DMS79 (cell line): ENCODE measurements around the gene OPRL1.

Experiments
- DNase-seq: peaks from one replicate; lab custom pipeline; 2025; lab: John Stamatoyannopoulos, UW

Gene OPRL1

GRCh38 chr20:64056889-64057627 is 22.8 kb upstream of the OPRL1 start:
- DNase-seq = no peak

GRCh38 chr20:64057628-64058498 is 22.0 kb upstream of the OPRL1 start:
- peak; percentile 43 for DNase-seq

DNA sequence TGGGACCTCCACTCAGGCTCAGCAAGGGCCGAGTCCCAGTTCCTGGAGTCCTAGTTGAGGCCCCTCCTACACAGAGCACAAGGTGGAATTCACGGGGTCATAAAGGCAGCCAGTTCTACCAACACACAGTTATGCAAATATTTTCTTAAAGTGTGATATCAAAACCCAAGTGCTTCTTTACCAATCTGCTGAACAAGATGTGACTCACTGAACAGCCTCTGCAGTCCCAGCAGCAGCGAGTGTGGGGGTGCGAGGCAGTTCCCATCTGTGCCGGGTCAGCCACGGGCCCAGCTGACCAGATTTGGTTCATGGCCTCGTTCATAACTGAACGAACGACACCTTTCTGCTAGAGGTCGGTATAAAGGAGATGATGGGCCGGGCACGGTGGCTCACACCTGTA is 21.3 kb upstream of the OPRL1 start:
- DNase-seq = no peak

- DNase-seq = no peak
These were observed 17.6 kb upstream of the OPRL1 start for GRCh38 chr20:64062276-64062595.

DNA sequence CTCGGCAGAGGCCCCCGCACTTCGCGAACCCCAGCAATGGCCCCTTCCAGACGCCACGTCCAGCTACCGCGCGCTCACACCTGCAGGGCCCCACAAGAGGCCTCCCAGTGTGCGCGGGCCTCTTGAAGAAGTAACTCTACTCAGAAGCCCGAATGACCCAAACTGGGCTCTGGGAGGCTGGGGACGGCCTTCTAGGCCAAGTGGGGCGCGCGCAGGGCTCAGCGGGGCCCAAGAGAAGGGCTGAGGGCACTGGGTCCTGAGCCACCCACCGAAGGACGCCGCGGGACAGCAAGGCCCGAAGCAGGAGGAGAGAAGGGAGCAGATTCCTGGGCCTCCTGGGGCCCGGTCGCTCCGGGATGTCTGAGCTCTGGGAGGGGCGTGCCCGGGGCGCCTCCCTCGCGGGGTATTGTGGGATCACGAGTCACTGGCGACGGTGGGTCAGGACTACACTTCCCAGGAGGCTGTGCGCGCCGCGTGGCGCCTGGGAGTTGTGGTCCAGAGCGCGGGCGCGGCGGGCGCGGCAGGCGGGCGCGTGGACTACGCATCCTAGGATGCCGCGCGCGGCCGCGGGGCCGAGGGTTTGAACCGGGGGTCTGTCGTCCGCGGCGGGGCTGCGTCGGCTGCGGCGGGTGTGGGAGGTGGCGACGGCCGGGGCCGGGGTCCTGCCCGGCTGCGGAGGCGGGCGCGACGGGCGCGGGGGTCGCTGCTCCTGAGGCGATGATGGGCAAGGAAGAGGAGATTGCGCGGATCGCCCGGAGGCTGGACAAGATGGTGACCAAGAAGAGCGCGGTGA is 17.1 kb upstream of the OPRL1 start, which contains the start of gene TCEA2:
Gene TCEA2 (plus strand): TSS at position 603 of the 793 bp plus-strand sequence. CDS start 115 bp downstream, at position 718.
- DNase-seq = peak; percentile 91

DNA sequence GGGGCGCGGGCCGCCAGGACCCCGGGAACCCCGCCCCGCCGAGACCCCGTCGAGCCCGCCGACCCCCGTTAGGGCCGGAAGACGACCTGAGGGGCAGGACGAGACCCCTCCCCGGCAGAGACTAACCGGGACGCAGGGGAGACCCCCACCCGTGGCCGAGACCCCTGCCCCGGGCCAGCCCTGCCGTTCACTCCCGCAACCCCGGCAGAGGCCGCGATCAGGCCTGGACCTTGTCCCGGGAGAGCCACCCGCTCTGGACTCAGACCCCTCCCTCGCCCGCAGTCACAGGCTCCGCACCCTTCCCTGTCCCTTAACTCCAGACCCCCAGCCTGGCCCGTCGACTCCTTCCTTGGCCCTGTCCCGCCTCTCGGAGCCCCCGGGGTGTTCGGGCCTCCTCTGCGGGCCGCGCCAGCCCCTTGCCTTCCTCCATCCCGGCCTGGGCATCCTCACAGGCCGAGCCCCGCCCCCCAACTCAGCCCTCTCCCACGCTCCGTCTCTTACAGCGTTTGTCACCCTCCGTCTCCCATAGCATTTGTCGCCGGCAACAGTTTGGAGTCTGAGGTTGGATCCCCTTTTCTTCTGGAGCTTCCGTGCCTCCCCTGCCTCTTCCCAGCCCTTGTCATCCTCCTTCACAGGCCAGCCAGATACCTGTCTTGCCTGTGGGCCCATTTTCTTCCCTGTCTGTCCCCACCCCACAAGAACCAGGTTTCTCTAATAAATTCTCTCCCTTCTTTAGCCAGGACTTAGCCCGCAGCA is 16.3 kb upstream of the OPRL1 start:
- no peak for DNase-seq

DNA sequence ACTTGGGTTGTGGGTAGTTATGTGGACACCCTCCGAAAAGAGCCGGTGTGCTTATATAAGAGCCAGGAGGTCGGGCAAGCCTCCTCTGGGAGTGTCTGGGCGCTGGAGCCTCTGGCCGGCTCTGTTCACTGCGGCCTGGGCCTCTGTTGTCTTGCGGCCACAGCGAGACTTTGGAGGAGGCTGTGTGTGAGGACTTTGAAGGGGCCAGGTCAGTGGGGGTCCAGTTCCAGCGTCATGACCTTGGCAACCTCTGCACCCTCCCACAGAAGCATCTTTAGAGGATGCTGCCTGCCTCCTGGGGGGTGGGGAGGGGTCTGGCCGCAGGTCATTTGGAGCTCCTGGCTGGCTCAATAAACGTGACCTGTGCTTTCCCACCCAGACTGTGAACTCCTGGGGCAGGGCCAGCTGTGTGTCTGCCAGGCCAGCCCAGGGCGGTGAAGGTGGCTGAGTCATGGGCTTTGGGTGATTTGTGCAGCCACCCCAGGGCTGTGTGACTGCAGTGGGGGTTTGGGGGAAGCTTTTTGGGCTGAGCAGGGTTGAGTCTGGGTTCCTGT is 15.7 kb upstream of the OPRL1 start:
- DNase-seq = no peak

DNA sequence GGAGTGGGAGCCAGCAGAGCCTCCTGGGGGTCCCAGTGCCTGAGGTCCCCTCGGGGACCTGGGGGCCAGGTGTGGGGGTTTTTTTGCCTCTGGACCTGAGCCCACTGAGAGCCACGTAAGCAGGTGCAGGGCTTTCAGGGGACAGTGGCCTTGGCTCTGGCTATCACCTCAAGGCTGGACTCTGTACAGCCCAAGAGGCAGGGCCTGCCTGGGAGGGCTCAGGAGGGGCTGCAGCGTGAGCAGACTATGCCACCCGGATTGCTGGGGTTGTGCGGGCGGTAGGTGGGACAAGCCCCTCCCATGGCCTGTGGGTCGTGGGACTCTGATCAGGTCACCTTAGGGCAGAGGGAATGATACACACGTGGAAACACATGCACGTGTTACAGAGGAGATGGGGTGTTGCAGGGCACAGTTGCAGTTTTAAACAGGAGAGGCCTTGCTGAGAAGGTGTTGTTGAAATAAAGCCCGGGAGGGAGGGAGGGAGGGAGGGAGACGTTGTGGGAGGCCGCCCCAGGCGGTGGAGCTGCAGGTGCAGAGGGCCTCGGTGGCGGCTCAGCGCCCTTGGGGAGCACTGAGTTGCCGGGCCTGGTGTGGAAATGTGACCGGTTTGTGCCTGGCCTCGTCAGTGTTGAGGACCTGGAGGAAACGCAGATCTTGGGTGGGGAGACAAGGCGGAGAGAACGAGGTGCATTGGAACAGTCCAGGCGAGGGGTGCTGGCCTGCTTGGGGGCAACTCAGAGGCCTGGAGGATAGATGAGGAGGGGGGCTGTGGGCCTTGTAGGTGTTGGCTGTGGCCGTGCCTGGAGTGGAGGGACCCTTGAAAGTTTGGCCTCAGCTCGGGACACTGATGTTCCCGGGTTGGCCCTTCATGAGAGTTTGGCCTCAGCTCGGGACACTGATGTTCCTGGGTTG is 14.6 kb upstream of the OPRL1 start:
- no peak for DNase-seq

DNA sequence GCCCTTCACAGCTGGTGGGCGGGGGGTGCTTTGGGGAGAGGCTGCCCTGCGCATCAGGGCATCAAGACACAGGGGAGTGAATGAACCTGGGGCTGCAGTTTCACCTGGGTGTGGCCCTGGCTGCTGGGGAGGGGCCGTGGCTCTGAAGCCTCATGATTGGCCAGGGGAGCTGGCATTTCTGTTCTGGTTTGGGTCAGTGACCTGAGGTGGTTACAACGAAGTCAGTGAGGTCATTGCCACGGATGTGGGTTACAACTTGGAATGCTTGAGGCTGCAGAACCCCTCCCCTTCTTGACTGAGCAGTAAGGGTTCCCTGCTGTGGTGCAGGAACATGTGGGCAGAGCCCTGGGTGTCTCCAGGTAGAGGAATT is 13.9 kb upstream of the OPRL1 start:
- no peak for DNase-seq

DNA sequence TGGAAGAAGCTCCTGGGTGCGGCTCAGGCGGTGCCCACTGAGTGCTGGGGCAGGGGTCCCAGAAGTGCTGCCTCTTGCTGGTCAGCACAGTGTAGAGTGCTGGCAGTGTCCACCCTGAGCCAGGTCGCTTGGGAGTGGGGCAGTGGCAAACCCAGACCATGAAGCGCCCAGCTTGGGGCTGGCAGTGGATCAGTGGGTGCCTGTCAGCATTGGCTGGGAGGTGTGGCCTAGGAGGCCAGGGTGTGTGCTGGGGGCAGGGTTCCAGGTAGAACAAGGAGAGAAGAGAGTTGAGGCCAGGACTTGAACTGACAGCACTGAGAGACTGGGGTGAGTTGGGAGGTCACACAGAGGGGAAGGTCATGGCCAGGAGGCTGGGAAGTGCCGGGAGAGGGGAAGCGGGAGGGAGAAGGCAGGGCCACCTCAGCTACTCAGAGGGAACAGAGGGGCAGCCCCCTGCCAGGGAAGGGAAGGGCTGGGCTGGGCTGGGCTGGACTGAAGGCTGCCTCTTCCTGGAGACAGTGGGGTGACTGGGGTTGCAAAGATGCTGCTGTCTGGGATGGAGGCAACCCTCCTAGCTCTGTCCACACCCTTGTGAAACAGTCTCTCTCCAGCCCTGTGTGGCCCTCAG is 12.8 kb upstream of the OPRL1 start:
- no peak for DNase-seq

DNA sequence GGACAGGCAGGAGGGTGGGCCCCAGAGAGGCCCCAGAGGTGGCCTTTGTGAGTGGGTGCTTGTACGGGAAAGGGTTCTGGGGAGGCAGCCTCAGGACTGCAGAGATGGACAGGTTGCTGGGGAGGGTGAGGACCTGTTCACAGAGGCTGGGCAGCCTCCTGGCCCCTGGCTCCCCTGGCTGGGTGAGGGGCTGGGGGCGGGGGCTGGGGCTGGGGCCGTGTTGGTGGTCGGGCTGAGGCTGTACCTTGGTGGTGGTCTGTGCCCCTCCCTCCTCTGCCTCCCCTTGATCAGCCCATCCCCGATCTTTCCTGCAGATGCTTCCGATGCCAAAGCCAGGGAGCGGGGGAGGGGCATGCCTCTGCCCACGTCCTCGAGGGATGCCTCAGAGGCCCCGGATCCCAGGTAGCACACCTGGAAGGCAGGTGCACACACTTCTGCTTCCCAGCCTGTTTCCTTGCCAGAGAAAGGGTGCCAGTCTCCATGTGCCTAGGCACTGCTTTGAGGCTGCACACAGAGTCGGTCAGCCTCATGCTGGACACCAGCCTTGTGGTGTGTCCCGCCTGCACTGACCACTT is 12.1 kb upstream of the OPRL1 start:
- DNase-seq = no peak

DNA sequence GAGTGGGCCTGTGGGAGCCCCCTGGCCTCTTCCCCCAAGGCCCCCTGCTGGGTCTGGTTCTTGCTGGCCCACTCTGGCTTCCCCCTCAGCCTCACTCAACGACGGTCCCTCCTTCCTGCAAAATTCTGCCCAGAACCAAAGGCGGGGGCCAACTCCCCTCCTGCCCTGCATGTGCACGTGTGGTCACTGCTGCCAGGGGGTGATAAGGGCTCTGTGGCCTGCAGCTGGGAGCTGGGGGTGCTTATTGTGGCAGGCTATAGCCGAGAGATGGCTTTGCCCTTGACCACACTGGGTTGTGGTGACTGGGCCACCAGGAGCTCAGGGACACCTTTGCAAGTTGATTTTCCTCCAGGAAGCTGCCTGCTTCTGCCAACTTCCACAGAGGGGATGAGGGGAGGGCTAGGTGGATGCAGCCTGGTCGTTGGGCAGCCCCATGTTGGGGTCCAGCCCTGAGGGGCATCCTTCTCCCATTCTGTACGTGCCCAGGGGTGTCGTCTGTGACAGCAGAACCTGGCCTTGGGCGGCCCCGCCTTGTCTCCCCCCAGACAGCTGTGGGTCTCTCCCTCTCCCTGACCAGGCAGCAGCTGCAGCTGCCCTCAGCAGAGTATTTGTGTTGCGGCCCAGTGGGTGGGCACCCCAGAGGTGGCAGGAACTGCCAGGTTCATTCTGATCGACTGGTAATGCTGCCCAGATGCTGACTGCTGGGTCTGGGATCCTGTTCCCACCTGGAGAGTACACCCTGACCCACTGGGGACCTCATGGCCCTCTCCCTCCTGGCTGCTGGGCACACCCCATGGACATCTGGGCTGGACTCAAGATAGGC is 11.3 kb upstream of the OPRL1 start:
- DNase-seq = no peak

GRCh38 chr20:64069209-64069613 is 10.7 kb upstream of the OPRL1 start:
- no peak for DNase-seq

DNA sequence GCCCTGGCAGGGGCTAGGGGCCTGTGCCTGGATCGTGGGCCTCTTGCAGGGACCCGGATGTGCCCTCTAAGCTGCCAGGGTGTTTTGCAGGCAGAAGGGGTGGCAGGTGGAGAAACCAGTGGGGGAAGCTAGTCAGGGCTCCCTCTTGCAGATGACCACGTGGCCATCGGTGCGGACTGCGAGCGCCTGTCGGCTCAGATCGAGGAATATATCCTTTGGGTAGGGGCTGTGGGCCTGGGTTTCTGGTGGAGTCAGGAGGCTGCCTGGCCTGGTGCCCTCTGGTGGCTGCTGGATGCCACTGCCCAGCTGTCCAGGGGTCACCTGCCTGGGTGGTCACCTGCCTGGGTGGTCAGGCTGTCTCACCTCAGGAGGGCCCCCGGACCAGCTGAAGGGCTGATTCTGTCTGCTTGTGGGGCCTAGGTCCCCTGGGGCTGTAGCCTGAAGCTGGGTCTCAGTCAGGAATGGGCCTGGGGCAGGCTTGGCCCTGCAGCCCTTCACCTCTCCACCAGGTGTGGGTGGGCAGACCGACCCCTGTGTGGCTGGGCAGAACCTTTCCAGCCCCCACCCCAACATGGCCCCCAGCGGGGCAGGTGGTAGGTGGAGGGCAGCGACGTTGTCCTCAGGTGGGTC is 10.2 kb upstream of the OPRL1 start:
- no peak for DNase-seq

DNA sequence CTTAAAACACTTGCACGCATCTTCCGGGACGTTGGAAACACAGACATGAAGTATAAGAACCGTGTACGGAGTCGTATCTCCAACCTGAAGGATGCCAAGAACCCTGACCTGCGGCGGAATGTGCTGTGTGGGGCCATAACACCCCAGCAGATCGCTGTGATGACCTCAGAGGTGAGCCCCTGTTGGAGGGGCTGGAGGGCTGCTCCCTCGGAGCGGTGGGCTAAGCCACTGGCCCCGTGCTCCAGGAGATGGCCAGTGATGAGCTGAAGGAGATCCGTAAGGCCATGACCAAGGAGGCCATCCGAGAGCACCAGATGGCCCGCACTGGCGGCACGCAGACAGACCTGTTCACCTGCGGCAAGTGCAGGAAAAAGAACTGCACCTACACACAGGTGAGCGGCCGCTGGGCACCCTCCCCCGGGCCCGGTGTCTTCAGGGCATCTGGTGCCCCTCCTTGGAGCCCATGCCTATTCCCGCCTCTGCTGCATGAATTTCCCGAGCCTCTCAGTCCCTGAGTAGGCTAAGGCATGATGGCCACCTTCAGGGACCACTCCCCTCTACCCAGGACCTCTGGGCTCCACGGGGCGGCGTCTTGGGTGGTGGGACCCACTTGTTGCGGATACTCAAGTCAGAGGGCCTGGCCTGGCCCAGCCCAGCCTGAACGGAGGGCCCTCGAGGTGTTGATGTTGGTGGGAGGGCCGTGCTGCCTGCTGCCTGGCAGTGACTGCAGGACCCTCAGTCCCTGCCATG is 9.5 kb upstream of the OPRL1 start:
- no peak for DNase-seq

- no peak for DNase-seq
These were observed 8.2 kb upstream of the OPRL1 start for GRCh38 chr20:64071341-64072332.
